H1 (cell line): Measurements from ENCODE around the gene MGAT5. TPM values are rescaled to one million over a fixed set of nuclear protein-coding genes. Genes with fewer than 3 reads are reported as not detected.

Source experiments
- polyA plus RNA-seq, 7 experiments: library from polyadenylated mRNA; depleted of rRNA in 3 of 7; stranded (reverse) in 5 of 7; unstranded in 2 of 7; fragments of >200 nt in 5 of 7; fragments of 200-250 nt in 2 of 7; gene quantifications; 1 replicate in 5 of 7; 2 replicates in 1 of 7; 4 replicates in 1 of 7; pipeline versions ENCODE4 v1.2.1 to v1.2.3, GENCODE V29; 2011 to 2013; ENCODE audit warnings: missing spikeins in 2 of 7, mixed read lengths in 2 of 7
- total RNA-seq: library from RNA; stranded (reverse); fragmentation: NEBNext Ultra II Directional; extraction: Animal tissue kit (Norgen Biotek cat#: 25700); gene quantifications from 2 replicates; pipeline ENCODE4 v1.2.1, GENCODE V29; 2021
- TF ChIP-seq, protein P1 (sequence below): IDR thresholded peaks from 2 replicates; pipeline ENCODE4 v1.6.1; 2012; ENCODE audit warnings: inconsistent platforms

Gene MGAT5
- total and polyA plus RNA-seq, 2 of the 8 experiments (the other 6 are each of a cell fraction or from before 2014, with no cell fraction given): 11.2 to 49.2 TPM

DNA sequence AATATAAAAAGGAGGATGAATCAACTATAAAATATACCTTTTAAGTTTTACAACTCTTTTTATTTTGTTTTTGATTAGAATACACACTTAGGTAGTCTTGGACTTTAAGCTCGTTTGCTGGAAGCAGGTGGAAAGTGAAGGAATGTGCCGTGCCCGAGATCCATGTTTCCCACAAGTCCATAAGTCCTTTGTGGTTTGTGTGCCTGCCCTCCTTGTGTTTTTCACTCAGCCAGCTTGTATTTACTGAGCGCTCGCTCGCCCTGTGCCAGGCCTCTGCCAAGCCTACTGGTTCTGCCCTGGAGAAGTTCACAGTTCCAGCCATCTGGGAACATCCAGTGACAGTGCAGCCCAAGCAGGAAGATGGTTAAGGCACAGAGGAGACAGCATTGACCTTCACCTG lies 142.6 kb downstream of the MGAT5 start (continued):
- TF ChIP-seq, protein P1, sequence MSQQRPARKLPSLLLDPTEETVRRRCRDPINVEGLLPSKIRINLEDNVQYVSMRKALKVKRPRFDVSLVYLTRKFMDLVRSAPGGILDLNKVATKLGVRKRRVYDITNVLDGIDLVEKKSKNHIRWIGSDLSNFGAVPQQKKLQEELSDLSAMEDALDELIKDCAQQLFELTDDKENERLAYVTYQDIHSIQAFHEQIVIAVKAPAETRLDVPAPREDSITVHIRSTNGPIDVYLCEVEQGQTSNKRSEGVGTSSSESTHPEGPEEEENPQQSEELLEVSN: no peak
